Mesodermal cell (in vitro differentiated cells): Measurements from ENCODE around the gene DPF1.
"Not testable (repeated sequence)": the region's sequence is repeated elsewhere in the genome, so short reads cannot be mapped to it uniquely, and the experiment has no call there.

Experiments
- H3K27ac ChIP-seq: 2 replicates; pipeline ENCODE4 v1.7.0; 2013; ENCODE audit warnings: mild to moderate bottlenecking, low read depth, low read length, moderate library complexity; ENCODE audit not compliant: severe bottlenecking
- H3K36me3 ChIP-seq: 2 replicates; pipeline ENCODE4 v1.7.1; 2013; ENCODE audit warnings: mild to moderate bottlenecking, low read length, moderate library complexity; ENCODE audit not compliant: control insufficient read depth, insufficient read depth
- H3K4me1 ChIP-seq: one replicate; pipeline ENCODE4 v1.7.1; 2013; ENCODE audit warnings: mild to moderate bottlenecking, low read length; ENCODE audit not compliant: insufficient read depth, control insufficient read depth, poor library complexity, severe bottlenecking
- H3K4me3 ChIP-seq: 2 replicates; pipeline ENCODE4 v1.7.0; 2013; ENCODE audit warnings: low read length, control low read depth, mild to moderate bottlenecking; ENCODE audit not compliant: insufficient read depth, poor library complexity, severe bottlenecking; ENCODE audit errors: extremely low read depth
- H3K9me3 ChIP-seq: 2 replicates; pipeline ENCODE4 v1.7.1; 2013; ENCODE audit warnings: mild to moderate bottlenecking, low read length, moderate library complexity; ENCODE audit not compliant: control insufficient read depth
- WGBS, 2 experiments: methylation state at CpG; one replicate each; pipeline ENCODE4 v1.1.5; 2013; ENCODE audit warnings: missing lambda C conversion rate in 2 of 2; ENCODE audit not compliant: insufficient coverage in 2 of 2; 5-methylcytosine and 5-hydroxymethylcytosine counted together

DPF1 gene

DNA sequence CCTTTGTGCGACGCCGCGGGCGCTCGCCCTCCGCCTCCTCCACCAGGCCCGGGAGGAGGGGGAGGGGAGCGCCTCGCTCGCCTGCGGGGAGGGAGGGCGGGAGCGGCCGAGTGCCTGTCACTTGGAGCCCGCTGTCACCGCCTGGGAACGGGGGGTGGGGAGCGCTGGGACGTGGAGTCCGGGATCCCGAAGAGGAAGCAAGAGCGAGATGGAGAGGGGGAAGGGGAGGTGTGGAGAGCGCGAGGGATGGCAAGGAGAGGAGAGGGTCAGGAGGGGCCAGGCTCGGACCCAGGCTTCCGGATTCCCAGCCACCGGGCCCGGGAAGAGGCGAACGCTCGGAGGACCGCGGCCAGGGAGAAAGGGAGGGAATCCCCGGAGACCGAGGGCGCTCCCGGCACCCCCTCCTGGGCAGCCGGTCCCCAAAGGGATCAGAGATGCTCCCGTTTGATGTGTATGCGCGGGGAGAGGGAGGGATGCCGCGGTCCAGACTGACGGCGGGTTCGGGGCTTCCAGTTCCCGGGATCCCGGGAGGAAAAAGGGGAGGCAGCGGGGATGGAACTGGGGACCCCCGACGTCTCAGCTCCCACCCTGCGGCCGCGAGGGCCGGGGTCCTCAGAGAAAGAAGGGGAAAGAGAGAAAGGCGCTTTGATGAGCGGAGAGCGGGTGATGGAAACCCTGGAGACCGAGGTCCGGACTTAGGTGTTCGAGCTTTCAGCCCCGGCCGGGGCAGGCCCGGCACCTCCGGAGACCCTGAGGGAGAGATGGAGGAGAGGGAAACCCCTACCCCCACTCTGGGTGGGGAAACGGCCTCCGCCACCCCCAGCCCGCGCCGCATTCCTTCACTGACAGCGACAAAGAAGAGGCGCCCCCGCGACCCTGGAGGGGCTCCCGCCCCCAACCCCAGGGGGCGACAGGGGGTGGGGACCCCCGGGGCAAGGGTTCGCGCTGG, 4.7 kb upstream of the DPF1 start:
- 0% methylated on average over 43 to 53 of the region's 80 CpGs for WGBS, 2 experiments
- H3K4me1 ChIP-seq: peaks cover 6% of the 10 kb centered on the region

DNA sequence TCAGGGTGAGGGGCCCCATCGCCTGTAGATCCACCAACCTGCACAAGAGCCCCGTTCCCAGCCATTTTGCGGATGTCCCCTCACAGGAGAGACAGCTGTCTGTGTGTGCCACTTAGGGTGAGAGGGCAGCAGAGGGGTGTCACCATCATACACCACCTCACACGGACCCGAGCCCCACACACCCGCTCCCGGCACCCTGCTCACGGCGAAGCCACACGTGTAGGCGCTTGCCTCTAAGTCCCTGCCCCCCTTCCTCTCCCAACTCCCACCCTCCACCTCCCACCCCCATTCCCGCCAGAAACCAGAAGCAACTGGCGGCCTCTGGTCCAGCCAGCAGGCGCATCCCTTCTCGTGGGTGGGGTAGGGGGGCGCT, 4.0 kb upstream of the DPF1 start:
- no peaks in the 10 kb centered on the region for H3K9me3 ChIP-seq
- 15 to 27% methylated on average over 3 to 8 of the region's 16 CpGs for WGBS, 2 experiments
- H3K4me3 ChIP-seq: no peak overlapping the region
- peaks cover 6% of the 10 kb centered on the region for H3K4me1 ChIP-seq
- no peak overlapping the region for H3K27ac ChIP-seq
- H3K36me3 ChIP-seq: no peaks in the 10 kb centered on the region

More for the DNA sequence above, 4.7 kb upstream of the DPF1 start:
- H3K36me3 ChIP-seq: no peaks in the 10 kb centered on the region
- H3K27ac ChIP-seq: no peak overlapping the region
- peak overlapping the region; percentile 40 for H3K4me3 ChIP-seq
- no peaks in the 10 kb centered on the region for H3K9me3 ChIP-seq

- no peak overlapping the region for H3K4me3 ChIP-seq
- WGBS, 2 experiments: 52 to 57% methylated on average over 9 to 10 of the region's 11 CpGs
- peaks cover 6% of the 10 kb centered on the region for H3K4me1 ChIP-seq
- no peaks in the 10 kb centered on the region for H3K36me3 ChIP-seq
- no peak overlapping the region for H3K27ac ChIP-seq
- H3K9me3 ChIP-seq: no peaks in the 10 kb centered on the region
Measured at GRCh38 chr19:38227287-38228004, 3.4 kb upstream of the DPF1 start.

DNA sequence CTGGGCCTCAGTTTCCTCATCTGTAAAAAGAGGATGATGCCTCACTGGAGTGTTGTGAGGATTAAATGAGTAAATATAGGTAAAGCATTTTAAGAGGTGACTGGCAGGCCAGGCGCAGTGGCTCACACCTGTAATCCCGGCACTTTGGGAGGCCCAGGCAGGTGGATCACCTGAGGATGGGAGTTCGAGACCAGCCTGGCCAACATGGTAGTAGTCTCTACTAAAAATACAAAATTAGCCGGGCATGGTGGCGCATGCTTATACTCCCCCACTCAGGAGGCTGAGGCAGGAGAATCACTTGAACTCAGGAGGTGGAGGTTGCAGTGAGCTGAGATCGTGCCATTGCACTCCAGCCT, 819 bp upstream of the DPF1 start:
- H3K4me3 ChIP-seq, H3K4me1 ChIP-seq, H3K27ac ChIP-seq: not testable (repeated sequence)

DNA sequence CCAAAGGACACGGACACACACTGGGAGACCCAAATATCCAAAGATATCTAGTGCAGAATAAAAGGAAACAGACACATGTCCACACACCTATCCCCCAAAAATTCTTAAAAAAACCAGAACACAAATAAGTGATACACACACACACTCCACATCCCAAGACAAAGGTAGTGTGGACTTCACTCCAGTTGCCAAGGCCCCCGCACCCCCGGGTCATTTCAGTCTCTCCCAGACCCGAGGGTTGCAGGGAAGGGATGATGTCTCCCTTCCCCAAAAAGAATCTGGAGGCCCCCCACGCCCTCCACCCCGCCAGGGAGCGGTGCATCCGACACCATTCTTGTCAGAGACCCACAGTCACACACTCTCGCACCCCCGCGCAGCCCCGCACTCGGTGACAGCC, 407 bp downstream of the DPF1 start:
- Histone ChIP-seq H3K4me1 (peaks cover under 1% of the 10 kb centered on the region), H3K4me3 (peak overlapping the region; percentile 62), H3K36me3 (peaks cover 5% of the 10 kb centered on the region), H3K9me3 (no peaks in the 10 kb centered on the region), H3K27ac (no peak overlapping the region)
- WGBS, 2 experiments: 48 to 50% methylated on average over 2 to 3 of the region's 13 CpGs

More for the DNA sequence above, 819 bp upstream of the DPF1 start:
- not testable (repeated sequence) for H3K9me3 ChIP-seq, H3K36me3 ChIP-seq
- 87 to 97% methylated on average over 3 to 5 of the region's 6 CpGs for WGBS, 2 experiments

DNA sequence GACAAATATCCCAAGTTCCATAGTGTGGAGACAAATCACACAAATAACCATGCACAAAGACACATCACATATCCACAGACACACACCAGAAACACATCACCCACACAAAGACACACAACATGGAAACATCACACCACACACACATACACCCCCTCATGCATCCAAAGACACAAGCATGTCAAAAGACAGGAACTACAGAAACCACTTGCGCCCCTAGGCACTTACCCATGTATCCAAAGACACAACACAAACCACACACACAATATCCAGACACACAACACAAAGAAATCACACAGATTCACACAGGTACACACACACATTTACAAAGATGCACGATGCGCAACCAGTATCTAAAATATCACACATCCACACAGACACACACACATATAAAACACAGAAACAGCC, 901 bp downstream of the DPF1 start:
- peak overlapping the region; percentile 62 for H3K4me3 ChIP-seq

GRCh38 chr19:38221919-38222830, 1.8 kb downstream of the DPF1 start:
- H3K4me1 ChIP-seq: no peaks in the 10 kb centered on the region
- WGBS, 2 experiments: 94 to 95% methylated on average over 53 to 54 of the region's 64 CpGs
- no peaks in the 10 kb centered on the region for H3K9me3 ChIP-seq
- H3K4me3 ChIP-seq: no peak overlapping the region
- H3K36me3 ChIP-seq: peaks cover 11% of the 10 kb centered on the region
- no peak overlapping the region for H3K27ac ChIP-seq

More for the DNA sequence above, 901 bp downstream of the DPF1 start:
- H3K27ac ChIP-seq: no peak overlapping the region
- H3K36me3 ChIP-seq: peaks cover 9% of the 10 kb centered on the region
- 89 to 90% methylated on average over 3 of the region's 3 CpGs for WGBS, 2 experiments
- H3K9me3 ChIP-seq: no peaks in the 10 kb centered on the region
- no peaks in the 10 kb centered on the region for H3K4me1 ChIP-seq

GRCh38 chr19:38221421-38221820, 2.6 kb downstream of the DPF1 start:
- Histone ChIP-seq H3K9me3 (no peaks in the 10 kb centered on the region), H3K4me1 (no peaks in the 10 kb centered on the region), H3K36me3 (peaks cover 11% of the 10 kb centered on the region), H3K4me3 (no peak overlapping the region), H3K27ac (no peak overlapping the region)
- 87 to 94% methylated on average over 4 to 6 of the region's 6 CpGs for WGBS, 2 experiments

DNA sequence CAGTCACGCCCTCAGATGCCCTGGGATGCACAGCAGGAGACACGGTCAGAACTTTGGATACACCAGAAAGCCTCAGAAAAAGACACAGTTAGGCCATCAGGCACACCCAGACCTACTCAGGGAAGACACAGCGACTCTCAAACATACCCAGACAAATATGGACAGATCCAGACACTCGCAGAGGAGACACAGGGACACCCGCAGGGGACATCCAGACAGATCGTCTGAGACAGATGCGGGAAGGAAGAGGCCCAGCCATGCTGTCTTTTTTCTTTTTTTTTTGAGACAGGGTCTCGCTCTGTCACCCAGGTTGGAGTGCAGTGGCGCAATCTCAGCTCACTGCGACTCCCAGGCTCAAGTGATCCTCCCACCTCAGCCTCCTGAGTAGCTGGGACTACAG, 4.8 kb downstream of the DPF1 start:
- Histone ChIP-seq H3K4me1 (no peaks in the 10 kb centered on the region), H3K4me3 (no peak overlapping the region), H3K36me3 (peaks cover 11% of the 10 kb centered on the region), H3K9me3 (no peaks in the 10 kb centered on the region), H3K27ac (no peak overlapping the region)
- 81 to 89% methylated on average over 7 to 9 of the region's 10 CpGs for WGBS, 2 experiments

DNA sequence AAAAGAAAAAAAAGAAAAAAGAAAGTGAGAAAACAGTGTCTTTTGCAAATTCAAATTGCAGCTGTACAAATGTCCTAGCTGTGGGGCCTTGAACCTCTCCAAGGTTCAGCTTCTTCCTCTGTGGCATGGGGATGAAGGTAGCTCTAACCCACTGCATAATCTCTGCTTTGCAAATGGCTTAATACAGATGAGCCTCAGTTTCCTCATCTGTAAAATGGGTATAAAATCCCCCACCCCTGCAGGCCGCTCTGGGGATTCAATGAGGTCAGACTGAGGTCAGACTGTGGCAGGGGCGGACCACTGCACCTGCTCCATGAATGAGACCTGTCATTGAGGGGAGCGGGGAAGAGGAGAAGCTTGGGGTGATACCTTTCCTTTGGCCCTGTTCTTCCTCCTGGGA, 5.8 kb downstream of the DPF1 start:
- no peak overlapping the region for H3K27ac ChIP-seq
- no peak overlapping the region for H3K4me3 ChIP-seq
- no peaks in the 10 kb centered on the region for H3K9me3 ChIP-seq
- peaks cover 11% of the 10 kb centered on the region for H3K36me3 ChIP-seq
- no peaks in the 10 kb centered on the region for H3K4me1 ChIP-seq
- WGBS, 2 experiments: 92 to 94% methylated on average over 2 to 3 of the region's 3 CpGs
